ENCODE results near the gene TMPRSS11A.

GRCh38 chr4:68002906-68003305, 39.6 kb upstream of the TMPRSS11A start:
- TF ChIP-seq CTCF (conservative IDR thresholded peaks at IDR 0.05; ENCODE audit: low read depth in 2 of 2) (no peak), POLR2AphosphoS5 (IDR thresholded peaks at IDR 0.05; ENCODE audit: low read depth) (no peak), EZH2phosphoT487 (IDR thresholded peaks at IDR 0.05; ENCODE audit: unreplicated experiment) (no peak), ZNF114 (CRISPR knock-in tag; IDR thresholded peaks at IDR 0.05) (no peak), REST (IDR thresholded peaks at IDR 0.05; ENCODE audit: unreplicated experiment) (no peak)
